H4 (cell line): Measurements from ENCODE around the gene GNA15. TPM values are rescaled to one million over a fixed set of nuclear protein-coding genes. Genes with fewer than 3 reads are reported as not detected.
"Not testable (repeated sequence)": the region's sequence is repeated elsewhere in the genome, so short reads cannot be mapped to it uniquely, and the experiment has no call there.

Experiments used
- DNase-seq: peaks from one replicate; pipeline ENCODE4 v3.0.0-alpha.2; 2015; ENCODE audit warnings: low spot score
- total RNA-seq: library from RNA; depleted of rRNA; stranded (reverse); fragments of >200 nt; shearing (Covaris generic); gene quantifications from 2 replicates; pipeline ENCODE4 v1.2.3, GENCODE V29; 2014

GNA15 gene
- total RNA-seq, 1 experiment from 2014 or later, result not detected

DNA sequence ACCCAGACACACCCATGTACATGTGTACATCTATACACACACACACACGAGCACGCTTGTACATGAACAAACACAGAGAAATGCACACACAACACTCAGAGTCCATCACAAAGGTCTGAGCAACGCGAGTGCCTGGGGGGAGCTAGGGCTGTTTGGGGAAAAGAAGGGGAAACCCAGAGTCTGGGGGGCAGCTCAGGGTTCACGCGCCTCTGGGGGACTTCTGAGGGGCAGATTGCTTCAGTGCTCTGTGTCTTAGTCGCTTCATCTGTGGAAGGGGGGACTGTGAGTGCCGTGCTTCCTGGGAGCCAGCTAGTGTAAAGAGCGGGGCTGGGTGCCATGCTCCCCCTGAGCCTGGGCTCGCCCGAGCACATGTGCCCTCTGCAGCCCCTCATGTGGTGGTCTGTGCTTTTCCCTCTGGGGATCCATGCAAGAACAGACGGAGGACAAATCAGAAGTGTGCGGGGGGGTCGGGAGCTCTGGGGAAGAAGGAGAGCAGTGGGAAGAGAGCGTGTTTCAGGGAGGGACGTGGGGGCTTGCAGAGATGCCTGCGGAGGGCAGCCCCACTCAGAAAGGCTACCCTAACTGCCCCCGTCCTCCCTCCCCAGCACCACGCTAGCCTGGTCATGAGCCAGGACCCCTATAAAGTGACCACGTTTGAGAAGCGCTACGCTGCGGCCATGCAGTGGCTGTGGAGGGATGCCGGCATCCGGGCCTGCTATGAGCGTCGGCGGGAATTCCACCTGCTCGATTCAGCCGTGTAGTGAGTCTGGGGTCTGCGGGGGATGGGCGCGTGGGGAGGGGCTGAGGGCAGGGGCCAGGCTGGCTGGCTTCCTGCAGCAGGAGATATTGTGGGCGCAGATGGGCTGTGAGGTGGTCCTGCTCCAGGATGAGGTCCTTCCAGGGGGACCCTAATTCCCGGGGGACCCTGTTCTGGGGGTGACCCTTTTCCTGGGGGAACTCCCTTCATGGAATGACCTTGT, 14.0 kb downstream of the GNA15 start:
- no peak for DNase-seq

DNA sequence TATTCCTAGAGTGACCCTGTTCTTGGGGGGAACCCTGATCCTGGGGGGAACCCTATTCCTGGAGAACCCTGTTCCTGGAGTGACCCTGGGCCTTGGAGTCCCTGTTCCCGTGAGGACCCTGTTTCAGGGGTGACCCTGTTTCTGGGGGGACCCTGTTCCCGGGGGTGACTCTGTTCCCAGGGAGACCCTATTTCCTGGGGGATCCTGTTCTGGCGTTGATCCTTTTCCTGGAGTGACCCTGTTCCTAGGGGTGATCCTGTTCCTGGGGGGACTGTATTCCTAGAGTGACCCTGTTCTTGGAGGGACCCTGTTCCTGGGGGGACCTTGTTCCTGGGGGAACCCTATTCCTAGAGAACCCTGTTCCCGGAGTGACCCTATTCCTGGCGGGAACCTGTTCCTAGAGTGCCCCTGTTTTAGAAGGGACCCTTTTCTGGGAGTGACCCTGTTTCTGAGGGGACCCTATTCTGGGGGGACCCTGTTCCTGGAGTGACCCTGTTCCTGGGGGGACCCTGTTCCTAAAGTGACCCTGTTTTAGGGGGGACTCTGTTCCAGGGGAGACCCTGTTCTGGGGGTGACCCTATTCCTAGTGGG, 15.0 kb downstream of the GNA15 start:
- no peak for DNase-seq

GRCh38 chr19:3151563-3152418, 16.0 kb downstream of the GNA15 start:
- DNase-seq, result no peak

GRCh38 chr19:3152419-3152780, 16.6 kb downstream of the GNA15 start:
- DNase-seq, result no peak

GRCh38 chr19:3153286-3154230, 17.7 kb downstream of the GNA15 start:
- DNase-seq, result no peak

GRCh38 chr19:3154447-3154846, 18.6 kb downstream of the GNA15 start:
- not testable (repeated sequence) for DNase-seq

DNA sequence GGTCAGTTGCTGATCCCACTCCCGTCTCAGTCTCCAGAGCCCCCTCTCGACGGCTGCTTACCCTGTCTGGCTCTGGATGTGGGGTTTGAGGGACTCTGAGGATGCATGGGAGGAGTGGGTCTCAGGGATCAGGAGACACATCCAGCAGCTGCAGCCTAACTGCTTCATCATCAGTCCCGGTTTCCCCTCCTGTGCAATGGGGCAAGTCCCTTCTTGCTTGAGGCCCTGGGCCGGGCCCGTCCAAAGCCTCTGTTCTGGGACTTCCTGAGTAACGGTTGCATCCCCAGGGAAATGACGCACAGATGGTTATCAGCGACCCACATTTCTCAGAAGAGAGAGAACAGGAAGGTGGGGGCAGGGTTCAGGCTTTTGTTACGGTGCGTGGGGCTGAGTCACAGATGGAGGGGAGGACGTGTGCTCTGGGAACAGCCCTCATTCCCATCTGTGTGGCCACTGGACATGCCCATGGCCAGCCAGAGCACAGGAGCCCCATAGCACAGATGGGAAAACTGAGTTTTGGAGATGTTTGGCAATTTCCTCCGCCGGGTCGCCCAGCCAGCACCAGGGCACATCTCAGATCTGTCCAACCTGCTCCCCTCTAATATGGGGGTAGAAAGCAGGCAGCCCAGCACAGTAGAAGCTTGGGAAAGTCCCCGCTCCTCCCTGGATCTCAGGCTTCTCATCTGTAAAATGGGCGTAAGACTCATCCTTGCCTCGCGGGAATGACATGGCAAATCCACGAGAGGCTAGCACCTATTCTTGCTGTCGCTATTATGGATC, 19.3 kb downstream of the GNA15 start:
- DNase-seq, result peak; percentile 95

GRCh38 chr19:3157096-3157845, 21.4 kb downstream of the GNA15 start:
- no peak for DNase-seq

GRCh38 chr19:3159565-3159964, 23.7 kb downstream of the GNA15 start:
- DNase-seq, result no peak

DNA sequence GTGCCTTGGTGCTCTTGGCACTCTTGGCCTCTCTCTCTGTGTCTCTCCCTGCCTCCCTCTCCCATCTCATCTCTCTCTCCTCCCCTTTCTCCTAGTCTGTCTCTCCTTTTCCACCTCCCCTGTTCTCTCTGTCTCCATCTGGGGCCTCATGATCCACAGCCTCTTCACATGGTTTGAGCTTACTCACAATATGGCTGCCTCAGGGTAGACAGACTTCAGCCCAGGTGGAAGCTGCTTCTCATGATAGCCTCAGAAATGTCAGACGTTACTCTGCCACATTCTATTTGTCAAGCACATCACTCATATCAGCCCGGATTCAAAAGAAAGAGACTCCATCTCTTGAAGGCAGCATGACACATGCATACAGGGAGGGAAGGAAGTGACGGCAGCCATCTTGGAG, 24.4 kb downstream of the GNA15 start:
- no peak for DNase-seq

- no peak for DNase-seq
Measured at GRCh38 chr19:3161453-3161852, 25.6 kb downstream of the GNA15 start.

GRCh38 chr19:3162418-3163229, 26.8 kb downstream of the GNA15 start:
- peak; percentile 43 for DNase-seq

DNA sequence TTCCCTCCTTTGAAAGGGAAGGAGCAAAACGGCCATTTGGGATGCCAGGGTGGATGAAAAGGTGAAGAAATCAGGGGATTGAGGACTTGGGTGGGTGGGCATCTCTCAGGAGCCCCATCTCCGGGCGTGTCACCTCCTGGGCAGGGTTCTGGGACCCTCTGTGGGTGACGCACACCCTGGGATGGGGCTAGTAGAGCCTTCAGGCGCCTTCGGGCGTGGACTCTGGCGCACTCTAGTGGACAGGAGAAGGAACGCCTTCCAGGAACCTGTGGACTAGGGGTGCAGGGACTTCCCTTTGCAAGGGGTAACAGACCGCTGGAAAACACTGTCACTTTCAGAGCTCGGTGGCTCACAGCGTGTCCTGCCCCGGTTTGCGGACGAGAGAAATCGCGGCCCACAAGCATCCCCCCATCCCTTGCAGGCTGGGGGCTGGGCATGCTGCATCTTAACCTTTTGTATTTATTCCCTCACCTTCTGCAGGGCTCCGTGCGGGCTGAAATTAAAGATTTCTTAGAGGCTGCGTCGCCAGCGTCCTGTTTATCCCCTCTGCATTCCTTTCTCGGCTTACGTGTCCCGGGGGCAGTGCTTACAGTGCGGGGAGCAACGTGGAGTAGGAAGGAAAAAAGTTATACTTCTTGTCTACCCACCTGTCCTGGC, 27.5 kb downstream of the GNA15 start:
- peak; percentile 59 for DNase-seq

- DNase-seq, result no peak
Measured at GRCh38 chr19:3163943-3164342, 28.1 kb downstream of the GNA15 start.

DNA sequence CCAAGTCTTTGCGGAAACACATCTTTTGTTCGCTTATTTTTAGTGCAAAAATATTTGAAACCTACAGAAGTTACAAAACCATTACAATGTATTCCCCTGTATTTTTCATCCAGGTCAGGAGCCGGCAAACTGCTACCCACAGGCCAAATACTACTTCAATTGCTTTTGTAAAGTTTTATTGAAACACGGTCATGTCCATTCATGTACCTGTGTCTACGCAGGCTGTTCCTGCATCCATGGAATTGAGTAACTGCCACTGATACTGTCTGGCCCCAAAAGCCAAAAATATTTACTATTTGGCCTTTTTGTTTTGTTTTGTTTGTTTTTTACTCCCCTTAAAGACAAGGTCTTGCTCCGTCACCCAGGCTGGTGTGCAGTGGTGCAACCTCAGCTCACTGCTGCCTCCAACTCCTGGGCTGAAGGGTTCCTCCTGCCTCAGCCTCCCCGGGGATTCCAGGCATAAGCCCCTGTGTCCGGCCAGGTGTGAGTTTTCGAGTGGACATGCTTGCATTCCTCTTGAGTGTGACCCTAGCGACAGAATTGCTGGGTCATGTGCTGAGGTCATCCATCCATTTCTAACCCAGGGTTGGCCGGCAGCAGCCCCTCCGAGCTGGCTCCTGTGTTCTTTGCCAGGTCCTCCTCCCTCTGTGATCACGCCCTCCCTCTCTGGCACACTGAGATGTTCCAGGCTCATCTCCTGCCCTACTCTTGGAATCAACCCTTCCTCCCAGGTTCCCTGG, 31.9 kb downstream of the GNA15 start:
- no peak for DNase-seq

GRCh38 chr19:3171894-3172672, 36.2 kb downstream of the GNA15 start:
- DNase-seq, result no peak

- not testable (repeated sequence) for DNase-seq
Measured at GRCh38 chr19:3172673-3173000, 36.8 kb downstream of the GNA15 start.
